Stimulated activated naive CD8-positive, alpha-beta T cell treated with anti-CD3 and anti-CD28 coated beads, Interleukin-15, Interleukin-2, amounts not matched to agents 100 ng/mL and 50 ng/mL, for 24 hours (primary cell): Measurements from ENCODE around the gene C12orf50.
"Not testable (repeated sequence)": the region's sequence is repeated elsewhere in the genome, so short reads cannot be mapped to it uniquely, and the experiment has no call there.

Experiments
- H3K27ac Mint-ChIP-seq: one replicate; pipeline ENCODE4 v1.8.0; 2021; ENCODE audit warnings: mild to moderate bottlenecking, mixed read lengths
- H3K27me3 Mint-ChIP-seq: one replicate; pipeline ENCODE4 v1.8.0; 2021; ENCODE audit warnings: mixed read lengths
- H3K36me3 Mint-ChIP-seq: one replicate; pipeline ENCODE4 v1.8.0; 2021; ENCODE audit warnings: low read depth, mixed read lengths
- H3K4me1 Mint-ChIP-seq: one replicate; pipeline ENCODE4 v1.8.0; 2021; ENCODE audit warnings: low read depth, mixed read lengths
- H3K4me3 Mint-ChIP-seq: one replicate; pipeline ENCODE4 v1.8.0; 2021; ENCODE audit warnings: mild to moderate bottlenecking, mixed read lengths
- H3K9me3 Mint-ChIP-seq: one replicate; pipeline ENCODE4 v1.8.0; 2021; ENCODE audit warnings: mixed read lengths

The C12orf50 gene

GRCh38 chr12:88017964-88018363 is 11.2 kb downstream of the C12orf50 start:
- Mint-ChIP-seq H3K36me3 (no peaks in the 10 kb centered on the region), H3K4me1 (no peaks in the 10 kb centered on the region), H3K27me3 (peaks cover 45% of the 10 kb centered on the region), H3K4me3 (no peak overlapping the region), H3K27ac (no peak overlapping the region), H3K9me3 (peaks cover 17% of the 10 kb centered on the region)

DNA sequence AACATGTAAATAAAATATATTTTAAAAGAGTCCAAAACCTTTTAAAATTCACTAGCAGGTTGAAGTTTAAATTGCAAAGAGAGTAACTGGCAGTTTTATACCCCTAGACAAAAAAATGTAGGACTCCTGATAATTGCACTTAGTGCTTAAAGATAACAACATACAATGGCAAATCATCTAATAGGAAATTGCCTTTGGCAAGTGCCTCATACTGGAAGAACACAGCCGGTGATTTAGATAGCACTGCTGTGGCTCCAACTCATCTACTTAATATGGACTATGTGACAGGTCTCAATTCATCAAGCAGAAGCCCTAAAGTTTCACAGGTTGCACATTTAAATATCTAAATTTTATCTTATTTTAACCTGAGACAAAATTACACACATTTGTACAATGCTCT is 13.4 kb downstream of the C12orf50 start:
- Mint-ChIP-seq H3K27me3 (peaks cover 46% of the 10 kb centered on the region), H3K27ac (no peak overlapping the region), H3K9me3 (peaks cover 17% of the 10 kb centered on the region), H3K4me1 (no peaks in the 10 kb centered on the region), H3K36me3 (no peaks in the 10 kb centered on the region), H3K4me3 (no peak overlapping the region)

DNA sequence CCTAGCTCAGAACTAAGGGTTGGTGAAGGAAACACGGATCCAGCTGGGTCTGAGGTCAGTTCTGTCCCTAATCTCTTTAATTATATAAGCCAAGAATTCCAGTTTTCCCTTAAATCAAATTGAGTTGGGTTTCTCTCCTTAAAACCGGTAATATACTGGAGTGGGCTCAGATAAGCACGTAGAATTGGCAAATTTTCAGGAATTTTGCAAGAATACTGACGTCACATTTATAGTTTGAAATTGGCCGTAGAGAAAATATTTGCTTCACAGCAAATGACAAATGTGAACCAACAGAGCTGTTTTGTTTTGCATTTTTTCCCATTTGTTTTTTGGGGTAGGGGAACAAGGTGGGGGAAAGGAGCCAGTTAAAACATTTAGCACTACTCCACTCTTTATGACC is 17.4 kb downstream of the C12orf50 start:
- Mint-ChIP-seq H3K4me1 (no peaks in the 10 kb centered on the region), H3K27me3 (peaks cover 32% of the 10 kb centered on the region), H3K9me3 (peaks cover 3% of the 10 kb centered on the region), H3K27ac (no peak overlapping the region), H3K36me3 (no peaks in the 10 kb centered on the region), H3K4me3 (no peak overlapping the region)

- Mint-ChIP-seq H3K9me3 (peaks cover 5% of the 10 kb centered on the region), H3K4me3 (no peak overlapping the region), H3K36me3 (no peaks in the 10 kb centered on the region), H3K27ac (no peak overlapping the region), H3K27me3 (peaks cover 12% of the 10 kb centered on the region), H3K4me1 (no peaks in the 10 kb centered on the region)
Observed at GRCh38 chr12:88006351-88006750, 22.9 kb downstream of the C12orf50 start.

GRCh38 chr12:88001327-88001726 is 27.9 kb downstream of the C12orf50 start:
- no peaks in the 10 kb centered on the region for H3K36me3 Mint-ChIP-seq
- no peak overlapping the region for H3K4me3 Mint-ChIP-seq

DNA sequence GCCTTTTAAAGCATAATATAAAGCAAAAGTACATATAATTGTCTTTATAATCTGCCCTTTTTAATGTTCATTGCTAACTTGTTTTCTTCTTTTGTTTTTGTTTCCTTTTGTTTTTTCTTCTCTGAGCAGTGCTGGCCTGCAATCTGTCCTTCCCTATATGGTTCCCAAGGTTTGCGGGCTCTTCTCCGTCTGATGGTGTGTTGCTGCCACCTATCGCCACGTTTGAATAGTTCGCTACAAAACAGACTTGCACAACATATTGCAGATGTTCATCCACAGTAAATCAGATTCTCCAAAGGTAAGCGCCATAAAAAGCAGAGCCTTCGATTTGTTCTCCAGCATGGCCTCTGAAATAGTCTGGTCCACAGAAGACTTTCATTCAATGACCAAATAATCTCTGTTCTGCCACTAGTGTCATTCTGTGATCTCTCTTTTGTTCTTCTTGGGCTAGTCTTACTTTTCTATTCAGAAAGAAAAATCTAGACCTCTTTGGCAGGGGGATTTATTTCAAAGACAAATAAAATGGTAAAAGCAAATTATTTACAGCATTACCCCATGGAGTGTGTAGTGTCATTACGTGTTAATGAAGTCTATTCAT is 33.5 kb downstream of the C12orf50 start:
- Mint-ChIP-seq H3K27me3 (peaks cover 15% of the 10 kb centered on the region), H3K4me3 (no peak overlapping the region), H3K27ac (no peak overlapping the region), H3K4me1 (no peaks in the 10 kb centered on the region), H3K9me3 (no peaks in the 10 kb centered on the region), H3K36me3 (no peaks in the 10 kb centered on the region)

More at GRCh38 chr12:88001327-88001726, 27.9 kb downstream of the C12orf50 start:
- H3K27ac Mint-ChIP-seq = no peak overlapping the region
- H3K9me3 Mint-ChIP-seq = peaks cover 5% of the 10 kb centered on the region
- H3K4me1 Mint-ChIP-seq = no peaks in the 10 kb centered on the region
- H3K27me3 Mint-ChIP-seq = peaks cover 15% of the 10 kb centered on the region

- Mint-ChIP-seq H3K9me3 (no peaks in the 10 kb centered on the region), H3K27me3 (peaks cover 11% of the 10 kb centered on the region), H3K4me1 (no peaks in the 10 kb centered on the region), H3K27ac (no peak overlapping the region), H3K36me3 (no peaks in the 10 kb centered on the region), H3K4me3 (no peak overlapping the region)
Observed at GRCh38 chr12:87991483-87991882, 37.7 kb downstream of the C12orf50 start.

DNA sequence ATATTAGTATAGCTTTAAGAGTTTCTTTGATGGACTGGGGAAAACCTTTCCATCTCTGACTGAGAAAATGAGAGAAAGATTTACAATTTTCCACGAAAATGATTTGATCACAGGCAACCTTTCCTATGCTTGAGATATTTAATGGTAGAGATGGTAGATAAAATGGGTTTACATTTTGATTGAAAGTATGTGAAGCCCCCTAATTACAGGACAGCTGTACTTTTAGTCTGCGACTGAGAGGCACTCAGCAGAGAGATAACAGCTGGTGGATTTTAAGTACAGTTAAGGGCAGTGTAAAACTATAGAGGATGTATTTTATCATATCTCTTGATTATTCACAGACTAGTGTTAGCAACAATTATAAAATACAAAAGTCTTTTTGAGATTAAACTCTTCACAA is 40.7 kb downstream of the C12orf50 start:
- Mint-ChIP-seq H3K27me3 (peaks cover 3% of the 10 kb centered on the region), H3K9me3 (no peaks in the 10 kb centered on the region)

DNA sequence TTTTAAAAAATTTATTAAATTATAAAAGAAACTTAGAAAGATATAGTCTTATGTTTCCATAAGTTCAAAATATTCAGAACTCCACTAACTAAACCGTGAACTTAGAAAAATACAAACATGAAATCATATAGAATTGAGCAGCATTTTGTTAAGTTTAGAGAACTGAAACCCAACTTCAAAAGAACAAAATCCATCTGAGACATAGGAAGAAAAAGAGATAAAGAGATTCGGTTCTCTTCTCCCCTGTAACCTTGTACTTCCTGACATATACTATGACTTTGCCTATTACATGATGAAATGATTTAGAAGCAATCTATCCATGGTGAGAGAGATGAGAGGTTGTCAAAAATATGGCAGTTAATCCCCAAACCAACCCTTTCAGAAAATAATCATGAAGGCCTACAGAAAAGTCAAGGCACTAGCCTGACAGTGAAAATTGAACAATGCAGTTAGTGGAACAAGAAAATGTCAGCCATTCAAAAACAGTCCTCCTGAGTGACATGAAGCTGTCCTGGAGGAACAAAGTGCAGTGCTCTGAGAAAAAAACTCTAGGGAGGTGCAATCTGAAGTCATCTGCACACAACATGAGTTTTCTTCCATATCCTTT is 44.0 kb downstream of the C12orf50 start:
- H3K4me3 Mint-ChIP-seq = no peak overlapping the region
- no peak overlapping the region for H3K27ac Mint-ChIP-seq
- no peaks in the 10 kb centered on the region for H3K4me1 Mint-ChIP-seq
- H3K9me3 Mint-ChIP-seq = no peaks in the 10 kb centered on the region
- no peaks in the 10 kb centered on the region for H3K36me3 Mint-ChIP-seq
- H3K27me3 Mint-ChIP-seq = peaks cover 3% of the 10 kb centered on the region

More for the DNA sequence above, 40.7 kb downstream of the C12orf50 start:
- H3K4me3 Mint-ChIP-seq = no peak overlapping the region
- H3K36me3 Mint-ChIP-seq = no peaks in the 10 kb centered on the region
- no peak overlapping the region for H3K27ac Mint-ChIP-seq
- H3K4me1 Mint-ChIP-seq = no peaks in the 10 kb centered on the region

DNA sequence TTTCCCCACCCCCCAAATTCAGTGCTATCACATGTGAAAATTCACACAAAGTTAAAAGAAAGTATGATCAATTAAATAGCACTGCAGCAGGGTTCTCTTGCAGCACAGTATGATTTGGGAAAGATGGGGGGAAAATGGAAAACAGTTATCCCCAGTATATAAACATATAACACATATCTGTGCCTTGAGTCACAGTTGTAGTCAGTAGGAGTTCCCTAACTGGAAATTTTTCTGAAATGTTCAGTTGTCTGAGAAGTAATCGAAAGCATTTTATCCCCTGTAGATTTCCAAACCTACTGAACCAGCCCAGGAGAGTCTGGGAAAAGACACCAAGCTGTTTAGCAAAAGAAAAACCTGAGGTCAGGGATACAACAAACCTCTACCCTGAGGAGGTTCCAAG is 47.0 kb downstream of the C12orf50 start:
- peaks cover 2% of the 10 kb centered on the region for H3K27me3 Mint-ChIP-seq
- no peak overlapping the region for H3K4me3 Mint-ChIP-seq
- no peak overlapping the region for H3K27ac Mint-ChIP-seq
- no peaks in the 10 kb centered on the region for H3K9me3 Mint-ChIP-seq
- no peaks in the 10 kb centered on the region for H3K4me1 Mint-ChIP-seq
- no peaks in the 10 kb centered on the region for H3K36me3 Mint-ChIP-seq

DNA sequence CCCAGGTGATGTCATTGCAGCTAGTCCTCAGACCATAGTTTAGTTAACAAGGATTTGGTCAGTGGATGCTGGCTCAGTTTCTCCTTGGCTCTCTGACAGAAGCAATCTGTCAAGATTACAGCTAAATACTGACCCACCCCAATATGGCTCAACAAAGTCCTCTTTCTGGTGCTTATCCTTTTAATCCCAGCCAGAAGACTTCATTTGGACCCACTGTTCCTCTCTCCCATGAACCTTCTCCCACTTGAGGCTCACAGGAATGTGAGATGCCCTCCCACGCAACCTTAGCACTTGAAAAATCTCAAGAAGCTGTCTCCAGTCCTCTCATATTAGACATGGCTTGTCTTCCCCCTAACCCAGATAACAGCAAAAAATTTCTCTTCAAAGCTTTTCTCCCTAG is 47.7 kb downstream of the C12orf50 start:
- Mint-ChIP-seq H3K27me3 (no peaks in the 10 kb centered on the region), H3K4me1 (no peaks in the 10 kb centered on the region)

GRCh38 chr12:87975879-87976278 is 53.3 kb downstream of the C12orf50 start:
- no peaks in the 10 kb centered on the region for H3K27me3 Mint-ChIP-seq
- no peaks in the 10 kb centered on the region for H3K36me3 Mint-ChIP-seq
- no peak overlapping the region for H3K27ac Mint-ChIP-seq
- no peaks in the 10 kb centered on the region for H3K9me3 Mint-ChIP-seq
- no peaks in the 10 kb centered on the region for H3K4me1 Mint-ChIP-seq
- no peak overlapping the region for H3K4me3 Mint-ChIP-seq

More for the DNA sequence above, 47.7 kb downstream of the C12orf50 start:
- no peaks in the 10 kb centered on the region for H3K9me3 Mint-ChIP-seq
- no peak overlapping the region for H3K4me3 Mint-ChIP-seq
- H3K27ac Mint-ChIP-seq = no peak overlapping the region
- no peaks in the 10 kb centered on the region for H3K36me3 Mint-ChIP-seq

GRCh38 chr12:87967871-87968270 is 61.3 kb downstream of the C12orf50 start:
- H3K36me3 Mint-ChIP-seq = no peaks in the 10 kb centered on the region
- H3K9me3 Mint-ChIP-seq = peaks cover 5% of the 10 kb centered on the region
- H3K4me3 Mint-ChIP-seq = no peak overlapping the region
- no peak overlapping the region for H3K27ac Mint-ChIP-seq
- no peaks in the 10 kb centered on the region for H3K4me1 Mint-ChIP-seq
- no peaks in the 10 kb centered on the region for H3K27me3 Mint-ChIP-seq

- Mint-ChIP-seq H3K4me1 (no peaks in the 10 kb centered on the region), H3K36me3 (no peaks in the 10 kb centered on the region), H3K4me3 (no peak overlapping the region), H3K27ac (no peak overlapping the region), H3K27me3 (peaks cover 4% of the 10 kb centered on the region), H3K9me3 (peaks cover 5% of the 10 kb centered on the region)
Observed at GRCh38 chr12:87960566-87960965, 68.6 kb downstream of the C12orf50 start.

- H3K36me3 Mint-ChIP-seq, H3K4me1 Mint-ChIP-seq, H3K9me3 Mint-ChIP-seq, H3K27me3 Mint-ChIP-seq, H3K4me3 Mint-ChIP-seq, H3K27ac Mint-ChIP-seq: not testable (repeated sequence)
Observed at GRCh38 chr12:87954028-87954427, 75.2 kb downstream of the C12orf50 start.

DNA sequence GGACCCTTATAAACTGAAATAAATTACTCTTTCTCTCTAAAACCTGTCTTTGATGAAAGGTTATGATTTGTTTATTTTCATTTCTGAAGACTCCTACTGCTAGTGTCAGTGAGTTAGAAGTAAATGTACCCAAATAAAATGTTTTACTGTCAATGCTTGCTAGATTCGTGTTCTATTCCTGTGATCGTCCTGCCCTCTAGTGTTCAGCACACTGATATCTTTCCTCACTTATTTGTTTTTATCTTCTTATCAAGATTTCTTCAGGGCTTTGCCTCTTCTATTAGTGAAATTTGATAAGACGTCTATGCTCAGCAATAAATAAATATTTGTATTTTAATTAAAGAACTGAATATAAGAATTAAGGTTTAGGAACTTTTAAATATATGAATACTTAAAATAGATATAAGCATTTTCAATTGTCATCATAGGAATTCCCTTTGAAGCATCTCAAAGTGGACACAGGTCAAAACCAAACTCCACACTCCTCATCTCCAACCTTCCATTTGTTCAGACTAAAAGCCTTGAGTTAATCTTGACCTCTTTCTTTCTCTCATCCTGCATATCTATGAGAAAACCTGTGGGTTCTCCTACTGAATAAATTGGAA is 75.8 kb downstream of the C12orf50 start:
- Mint-ChIP-seq H3K27ac (no peak overlapping the region), H3K9me3 (peaks cover 5% of the 10 kb centered on the region), H3K4me1 (no peaks in the 10 kb centered on the region), H3K4me3 (no peak overlapping the region), H3K27me3 (peaks cover 4% of the 10 kb centered on the region), H3K36me3 (no peaks in the 10 kb centered on the region)
